ENCODE measurements around the gene GPR146.

GPR146 gene

DNA sequence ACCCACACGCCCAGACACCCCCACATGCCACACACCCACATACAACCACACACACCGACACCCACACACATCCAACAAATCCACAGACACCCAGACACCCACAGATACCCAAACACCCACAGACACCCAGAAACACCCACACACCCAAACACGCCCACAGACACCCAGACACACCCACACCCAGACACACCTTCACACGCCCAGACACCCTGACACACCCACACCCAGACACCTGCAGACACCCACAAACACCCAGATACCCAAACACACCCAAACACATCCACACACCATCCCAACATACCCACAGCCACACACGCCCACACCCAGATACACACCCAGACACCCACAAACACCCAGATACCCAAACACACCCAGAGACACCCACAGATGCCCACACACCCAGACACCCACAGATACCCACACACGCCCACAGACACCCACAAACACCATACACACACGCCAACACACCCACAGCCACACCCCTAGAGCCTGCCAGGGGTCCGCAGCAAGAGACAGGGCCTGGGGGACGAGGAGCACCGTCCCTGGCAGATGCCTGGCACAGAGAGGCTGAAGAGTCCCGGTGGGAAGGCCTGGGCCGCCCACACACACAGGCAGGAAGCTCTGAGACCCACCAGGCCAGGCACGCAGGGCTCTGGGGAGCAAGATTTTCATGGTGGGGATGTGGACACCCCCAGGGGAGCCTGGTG is 32.9 kb upstream of the GPR146 start:
- no peak for DNase-seq

DNA sequence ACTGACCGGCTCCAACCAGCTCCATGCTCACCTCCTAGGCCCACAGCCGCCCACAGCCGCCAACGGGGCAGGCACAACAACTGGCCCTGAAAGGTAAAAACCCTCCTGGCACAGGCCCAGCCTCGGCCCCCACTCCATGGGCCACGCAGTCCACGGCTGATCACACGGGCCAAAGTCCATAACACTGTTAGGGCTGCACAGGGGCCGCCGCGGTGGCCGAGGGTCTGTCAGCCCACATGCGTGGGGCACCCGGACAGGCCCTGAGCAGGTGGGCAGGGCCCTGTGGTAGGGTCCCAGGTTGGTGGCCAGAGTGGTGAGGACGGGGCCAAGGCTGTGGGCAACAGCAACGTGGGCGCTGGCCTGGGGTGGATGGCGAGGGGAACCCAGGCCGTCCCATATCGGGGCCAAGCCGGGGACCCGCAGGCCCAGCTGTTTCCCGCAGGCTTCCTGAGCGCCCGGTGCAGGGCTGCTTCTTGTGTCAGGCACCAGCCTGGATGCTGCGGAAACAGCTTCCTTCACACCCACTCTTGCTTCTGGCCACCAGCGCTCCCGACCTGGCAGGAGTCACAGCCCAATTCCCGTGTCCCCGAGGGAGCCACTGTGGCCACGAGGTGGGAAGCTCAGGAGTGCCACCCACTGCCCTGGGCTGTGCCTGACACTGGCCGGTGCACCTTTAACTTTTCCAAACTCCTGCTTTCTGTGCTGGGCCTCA is 32.2 kb upstream of the GPR146 start:
- no peak for DNase-seq

DNA sequence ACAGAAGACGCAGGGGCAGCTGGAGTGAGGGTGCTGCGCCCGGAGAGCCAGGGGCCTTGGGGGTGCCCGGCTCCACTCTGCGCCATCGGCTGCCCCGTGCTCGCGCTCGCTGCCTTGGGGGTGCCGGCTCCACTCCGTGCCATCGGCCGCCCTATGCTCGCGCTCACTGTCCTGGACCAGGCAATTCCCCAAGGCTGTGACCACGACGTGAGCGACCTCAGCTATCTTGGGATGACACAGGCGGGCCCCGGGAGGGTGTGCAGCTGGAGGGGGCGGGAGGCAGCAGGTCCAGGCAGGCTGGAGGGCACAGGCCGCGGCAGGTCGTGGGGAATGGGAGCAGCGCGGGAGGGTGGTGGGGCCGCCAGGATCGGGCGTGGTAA is 31.6 kb upstream of the GPR146 start:
- no peak for DNase-seq

DNA sequence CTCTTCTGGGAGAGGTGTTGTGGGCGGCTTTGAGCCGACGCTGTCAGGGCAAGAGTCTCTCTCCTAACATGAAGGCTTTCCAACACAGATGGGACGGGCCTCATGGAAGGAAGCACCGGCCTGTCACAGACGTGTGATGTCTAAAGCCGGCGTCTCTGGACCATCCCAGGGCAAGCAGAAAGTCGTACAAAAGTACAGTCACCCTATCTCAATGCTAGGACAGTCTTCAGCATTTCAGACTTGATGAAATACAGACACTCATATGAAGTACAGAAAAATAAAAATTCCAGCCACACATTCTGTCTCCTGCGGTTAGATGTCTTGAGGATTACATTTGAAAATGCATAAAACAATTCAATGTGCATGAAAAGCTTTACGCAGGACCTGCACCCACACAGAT is 30.8 kb upstream of the GPR146 start:
- DNase-seq, result no peak

DNA sequence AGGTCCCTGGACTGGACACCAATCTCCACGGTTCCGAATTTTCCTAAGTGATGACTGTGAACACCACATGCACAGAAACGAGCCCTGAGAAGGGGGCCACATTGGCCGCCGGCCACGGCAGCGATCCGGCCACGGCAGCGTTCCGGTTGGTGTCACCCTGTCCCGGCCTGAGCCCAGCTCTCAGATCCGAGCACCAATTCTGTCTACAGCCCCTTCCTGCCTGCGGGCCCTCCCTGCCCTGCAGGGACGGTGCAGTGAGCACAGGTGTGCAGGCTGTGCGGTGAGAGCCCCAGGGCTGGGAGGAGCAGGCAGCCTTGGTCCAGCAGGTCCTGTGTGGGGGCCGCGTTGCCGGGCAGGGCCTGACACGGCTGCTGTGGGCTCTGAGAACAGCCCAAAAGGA is 29.7 kb upstream of the GPR146 start:
- DNase-seq, result no peak

DNA sequence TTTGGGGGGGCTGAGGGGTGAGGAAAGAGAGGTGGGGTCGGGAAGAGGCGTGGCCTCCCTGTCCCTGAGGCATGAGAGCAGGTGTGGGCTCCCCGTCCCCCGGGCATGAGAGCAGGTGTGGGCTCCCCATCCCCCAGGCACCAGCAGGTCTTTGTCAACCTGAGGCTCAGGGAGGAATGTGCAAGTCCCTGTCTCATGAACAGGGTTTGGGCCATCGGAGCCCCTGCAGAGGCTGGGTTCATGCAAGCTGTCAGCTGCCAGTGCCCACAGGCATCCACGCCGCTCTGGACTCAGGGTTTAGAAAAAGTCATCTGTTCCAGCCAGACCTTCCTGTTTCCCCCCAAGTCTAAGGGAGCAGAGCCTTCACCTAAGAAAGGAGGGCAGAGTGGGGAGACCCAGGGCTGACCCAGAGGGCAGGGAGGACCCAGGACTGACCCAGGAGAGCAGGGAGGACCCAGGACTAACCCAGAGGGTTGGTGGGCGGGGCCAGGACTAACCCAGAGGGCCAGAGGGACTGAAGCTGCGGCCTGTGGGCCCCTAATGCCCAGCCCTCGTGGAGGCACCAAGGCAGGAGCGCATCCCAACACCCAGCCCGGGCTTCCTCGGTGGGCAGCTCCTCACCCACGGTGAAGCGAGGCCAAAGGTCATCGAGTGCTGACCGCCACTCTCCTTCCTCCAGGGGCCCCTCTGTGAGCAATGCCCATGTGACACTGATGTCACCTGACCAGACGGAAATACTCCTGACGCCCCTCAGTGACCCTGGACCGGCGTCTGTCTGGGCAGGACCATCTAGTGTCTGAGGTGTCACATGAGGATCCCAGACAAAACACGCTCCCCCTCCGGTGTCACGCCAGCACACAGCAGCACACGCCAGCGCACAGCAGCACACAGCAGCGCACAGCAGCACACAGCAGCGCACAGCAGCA is 28.9 kb upstream of the GPR146 start:
- no peak for DNase-seq

DNA sequence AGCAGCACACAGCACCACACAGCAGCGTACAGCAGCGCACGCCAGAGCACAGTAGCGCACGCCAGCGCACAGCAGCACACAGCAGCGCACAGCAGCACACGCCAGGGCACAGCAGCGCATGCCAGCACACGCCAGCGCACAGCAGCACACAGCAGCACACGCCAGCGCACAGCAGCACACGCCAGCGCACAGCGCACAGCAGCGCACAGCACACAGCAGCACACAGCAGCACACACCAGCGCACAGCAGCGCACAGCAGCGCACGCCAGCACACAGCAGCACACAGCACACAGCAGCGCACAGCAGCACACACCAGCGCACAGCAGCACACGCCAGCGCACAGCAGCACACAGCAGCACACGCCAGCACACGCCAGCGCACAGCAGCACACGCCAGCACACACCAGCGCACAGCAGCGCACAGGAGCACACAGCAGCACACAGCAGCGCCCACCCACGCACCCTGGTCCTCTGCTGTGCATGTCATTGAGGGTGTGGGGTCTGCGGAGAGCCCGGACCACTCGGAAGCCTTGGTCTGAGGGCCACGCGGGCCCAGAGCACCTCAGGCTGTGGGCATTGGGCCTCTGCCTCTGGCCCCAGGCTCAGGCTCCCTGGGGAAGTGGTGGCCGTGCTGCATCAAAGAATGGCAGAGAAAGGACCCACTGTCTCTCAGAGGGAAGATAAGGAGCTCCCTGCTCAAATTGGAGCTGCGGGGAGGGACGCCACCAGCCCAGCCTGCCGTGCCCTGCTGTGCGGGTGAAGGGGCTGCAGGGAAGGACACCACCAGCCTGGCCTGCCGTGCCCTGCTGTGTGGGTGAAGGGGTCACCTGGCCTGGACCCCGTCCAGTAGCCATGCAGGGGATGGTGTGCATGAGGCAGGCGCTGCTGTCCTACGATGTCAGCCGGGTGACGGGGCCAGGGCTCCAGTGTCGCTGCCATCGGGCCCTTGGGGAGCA is 27.5 kb upstream of the GPR146 start:
- no peak for DNase-seq

DNA sequence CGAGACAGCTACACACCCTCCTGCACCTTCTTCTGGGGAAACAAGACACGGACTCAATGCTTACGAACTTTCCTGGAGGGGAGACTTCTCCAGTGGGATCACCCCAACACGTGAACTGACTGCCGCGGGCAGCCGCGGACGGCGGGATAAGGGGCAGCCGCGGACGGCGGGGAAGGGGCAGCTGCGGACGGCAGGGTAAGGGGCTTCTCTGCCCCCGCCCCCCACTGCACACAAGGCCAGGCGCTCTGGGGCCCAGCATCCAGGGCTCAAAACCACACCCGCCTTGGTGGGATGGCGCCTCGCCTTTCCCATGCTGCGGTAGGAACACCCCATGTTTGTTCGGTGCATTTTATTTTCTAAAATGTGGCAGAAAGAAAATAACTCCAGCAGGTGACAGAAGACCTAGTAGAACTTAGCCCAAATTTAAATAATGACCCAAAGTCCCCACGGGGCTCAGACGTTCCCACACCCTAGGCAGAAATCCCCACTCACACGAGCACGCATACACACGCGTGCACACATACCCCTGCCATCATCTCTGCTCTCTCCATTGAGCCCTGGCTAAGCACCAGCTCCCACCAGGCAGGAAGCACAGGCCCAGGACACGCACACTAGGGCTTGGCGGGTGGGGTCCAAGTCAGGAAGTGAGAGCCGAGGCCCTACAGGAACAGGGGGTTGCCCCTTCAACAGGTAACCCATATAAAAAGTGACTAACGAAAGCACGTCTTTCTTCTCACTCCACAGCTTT is 26.6 kb upstream of the GPR146 start:
- DNase-seq, result no peak

DNA sequence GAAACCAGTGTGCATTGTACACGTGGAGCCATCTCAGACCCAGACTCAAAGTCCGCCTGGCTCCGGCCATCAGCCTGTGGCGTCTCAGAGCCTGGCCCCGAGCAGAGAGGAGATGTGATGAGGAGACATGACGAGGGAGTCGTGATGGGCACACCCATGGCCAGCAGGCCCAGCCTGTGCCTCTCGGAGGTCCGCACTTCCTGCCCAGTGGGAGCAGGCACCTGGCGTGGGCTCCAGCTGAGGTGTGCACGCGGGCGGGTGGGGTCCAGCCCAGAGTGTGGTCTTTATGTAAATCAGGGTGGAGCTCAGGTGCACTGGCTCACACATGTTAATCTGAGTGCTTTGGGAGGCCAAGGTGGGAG is 26.0 kb upstream of the GPR146 start:
- no peak for DNase-seq

DNA sequence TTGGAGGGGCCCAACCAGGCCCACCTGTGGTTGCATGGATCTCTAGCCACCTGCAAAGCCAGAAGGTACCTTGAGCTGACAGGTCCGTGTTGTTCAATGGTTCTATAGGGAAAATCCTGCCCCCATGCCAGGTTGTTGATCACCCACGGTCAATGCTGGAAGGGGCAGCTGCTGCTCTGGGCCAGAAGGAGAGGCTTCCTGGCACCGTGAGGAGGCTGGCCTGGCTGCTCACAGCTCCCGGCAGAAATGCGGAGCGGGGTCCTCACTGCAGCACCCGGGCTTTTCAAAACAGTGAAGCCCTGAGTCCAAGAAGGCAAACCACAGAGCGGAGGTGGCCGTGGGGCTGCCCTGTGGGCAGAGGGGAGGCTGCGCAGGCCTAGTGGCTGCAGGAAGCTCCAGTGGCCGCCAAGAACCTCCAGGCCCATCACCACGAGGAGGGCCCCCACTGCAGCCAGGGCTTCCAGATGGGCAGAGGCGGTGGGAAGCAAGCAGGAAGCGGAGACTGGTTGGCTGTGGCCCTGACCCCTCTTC is 25.0 kb upstream of the GPR146 start:
- no peak for DNase-seq

DNA sequence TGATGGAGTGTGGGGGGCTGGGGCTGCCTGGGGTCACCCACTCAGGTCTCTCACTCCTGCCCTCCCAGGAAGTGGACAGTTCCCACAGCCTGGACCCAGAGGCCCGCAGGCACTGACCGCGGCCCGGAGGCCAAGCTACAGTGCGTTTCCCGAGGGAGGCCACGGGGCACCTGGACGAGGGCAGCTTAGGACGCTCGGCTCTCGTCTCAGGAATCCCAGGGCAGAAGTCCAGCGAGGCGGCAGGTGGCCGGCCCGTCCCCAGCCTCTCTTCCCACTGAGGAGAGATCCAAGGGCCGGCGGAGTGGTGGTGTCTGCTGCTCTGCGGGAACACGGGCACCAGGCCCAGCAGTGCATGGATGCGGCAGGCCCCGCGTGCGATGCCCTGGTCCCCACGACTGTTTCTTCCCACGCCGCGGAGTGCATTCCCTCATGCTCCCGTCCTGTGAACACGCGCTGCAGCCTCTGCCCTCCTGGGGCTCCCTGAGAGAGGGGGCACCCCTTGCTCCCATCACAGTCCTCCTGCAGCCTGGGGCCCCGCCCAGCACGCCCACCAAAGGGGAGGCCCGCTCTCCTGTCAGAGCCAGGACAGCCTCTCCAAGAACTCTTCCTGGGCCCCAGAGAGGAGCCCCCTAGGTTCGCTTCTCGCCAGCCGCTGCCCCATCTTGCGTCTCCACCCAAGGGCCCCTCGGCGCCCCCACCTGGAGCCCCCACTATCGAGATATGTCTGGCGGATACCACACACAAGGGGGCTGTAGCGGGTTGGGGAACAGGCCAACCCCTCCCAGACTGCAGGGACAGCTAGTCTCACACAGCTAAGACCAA is 24.3 kb upstream of the GPR146 start:
- DNase-seq, result no peak

DNA sequence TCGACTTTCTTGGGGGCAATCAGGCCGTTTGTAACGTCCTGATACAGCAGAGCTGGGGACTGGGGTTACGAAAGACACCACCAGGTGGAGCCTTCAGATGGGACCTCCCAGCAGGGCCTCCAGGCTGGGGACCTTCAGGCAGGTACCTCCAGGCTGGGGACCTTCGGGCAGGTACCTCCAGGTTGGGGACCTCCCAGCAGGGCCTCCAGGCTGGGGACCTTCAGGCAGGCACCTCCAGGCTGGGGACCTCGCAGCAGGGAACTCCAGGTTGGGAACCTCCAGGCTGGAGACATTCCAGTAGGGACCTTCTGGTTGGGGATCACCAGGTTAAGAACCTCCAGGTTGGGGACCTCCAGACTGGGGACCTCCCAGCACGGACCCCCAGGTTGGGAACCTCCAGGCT is 23.5 kb upstream of the GPR146 start:
- DNase-seq, result no peak

DNA sequence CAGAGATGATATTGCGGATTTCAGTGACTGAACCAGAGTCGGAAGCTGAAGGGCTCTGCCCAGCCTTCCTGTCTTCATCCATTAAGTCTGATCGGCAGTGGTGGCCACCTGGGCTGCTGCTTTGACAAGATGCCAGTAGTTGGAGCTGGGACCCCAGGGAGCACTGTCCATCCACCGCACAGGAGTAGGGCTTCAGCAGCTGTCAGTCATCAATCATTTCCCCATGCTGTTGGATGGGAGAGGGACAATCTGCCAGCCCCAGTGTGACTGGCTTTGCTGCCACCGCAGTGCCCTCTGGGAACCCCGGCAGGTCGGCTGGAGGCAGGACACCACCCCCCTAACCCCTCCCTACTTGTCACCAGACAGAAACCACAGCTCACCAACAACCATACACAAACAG is 23.0 kb upstream of the GPR146 start:
- no peak for DNase-seq

DNA sequence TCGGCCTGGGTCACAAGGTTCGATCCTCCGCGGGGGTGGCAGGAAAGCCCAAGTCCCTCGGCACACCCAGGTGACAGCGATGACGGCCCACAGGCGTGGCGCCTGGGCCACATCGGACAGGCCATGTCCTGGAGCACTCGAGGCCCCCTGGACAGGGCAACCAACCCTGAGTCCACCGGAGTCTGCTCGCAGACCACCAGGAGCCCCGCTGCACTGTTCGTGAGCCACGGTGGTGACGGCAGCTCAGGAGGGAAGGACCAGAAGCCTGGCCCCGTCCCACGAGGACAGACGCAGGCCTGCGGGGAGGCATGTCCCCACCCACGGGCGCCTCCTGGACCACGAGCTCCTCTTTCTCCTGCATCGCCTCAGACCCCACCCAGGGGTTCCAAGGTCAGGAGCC is 22.4 kb upstream of the GPR146 start:
- no peak for DNase-seq

DNA sequence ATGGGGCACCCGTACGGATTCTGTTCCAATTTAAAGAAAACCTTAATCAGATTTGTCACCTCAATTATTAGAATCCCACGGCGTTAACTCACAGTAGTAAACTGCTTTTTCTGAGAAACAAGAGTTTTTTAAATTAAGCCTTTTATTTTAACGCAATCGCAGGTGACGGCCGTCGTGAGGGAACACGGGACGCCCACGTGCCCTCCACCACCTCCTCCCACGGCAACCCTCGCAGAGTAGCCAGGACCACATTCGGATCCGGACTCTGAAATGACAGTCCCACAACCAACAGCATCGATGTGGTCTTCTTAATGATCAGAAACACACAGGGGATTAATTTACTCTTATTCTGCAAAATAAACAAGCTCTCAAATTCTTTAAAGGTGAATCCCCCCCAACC is 22.0 kb upstream of the GPR146 start:
- DNase-seq, result no peak

DNA sequence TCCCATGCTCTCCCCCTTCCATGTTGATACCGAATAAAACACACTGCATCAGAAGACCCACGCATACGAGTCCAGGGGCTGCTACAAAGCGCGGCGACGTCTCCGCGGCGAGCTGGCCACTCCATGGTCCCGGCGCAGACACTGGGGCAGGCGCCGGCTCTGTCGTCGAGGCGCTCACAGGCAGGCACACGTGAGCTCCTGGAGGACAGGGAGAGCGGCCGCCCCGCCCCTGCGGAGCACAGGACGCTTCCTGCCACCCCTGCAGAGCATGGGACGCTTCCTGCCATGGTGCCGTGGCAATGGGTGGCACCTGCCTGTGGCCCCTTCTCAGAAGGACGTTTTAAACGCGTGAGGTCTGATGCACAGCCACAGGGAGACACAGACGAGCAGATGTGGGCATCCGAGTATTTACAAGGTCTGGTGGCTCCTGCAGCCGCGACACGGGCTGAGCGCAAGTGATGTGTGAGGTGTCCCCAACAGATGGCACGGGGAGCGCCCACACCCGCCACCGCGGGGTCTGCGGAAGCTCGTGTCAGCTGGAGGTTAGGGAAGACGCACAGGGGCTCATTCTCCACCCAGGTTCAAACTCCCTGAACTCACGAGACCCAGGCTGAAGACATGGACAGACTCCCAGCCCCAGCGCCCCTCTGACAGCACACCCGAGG is 21.4 kb upstream of the GPR146 start:
- no peak for DNase-seq

DNA sequence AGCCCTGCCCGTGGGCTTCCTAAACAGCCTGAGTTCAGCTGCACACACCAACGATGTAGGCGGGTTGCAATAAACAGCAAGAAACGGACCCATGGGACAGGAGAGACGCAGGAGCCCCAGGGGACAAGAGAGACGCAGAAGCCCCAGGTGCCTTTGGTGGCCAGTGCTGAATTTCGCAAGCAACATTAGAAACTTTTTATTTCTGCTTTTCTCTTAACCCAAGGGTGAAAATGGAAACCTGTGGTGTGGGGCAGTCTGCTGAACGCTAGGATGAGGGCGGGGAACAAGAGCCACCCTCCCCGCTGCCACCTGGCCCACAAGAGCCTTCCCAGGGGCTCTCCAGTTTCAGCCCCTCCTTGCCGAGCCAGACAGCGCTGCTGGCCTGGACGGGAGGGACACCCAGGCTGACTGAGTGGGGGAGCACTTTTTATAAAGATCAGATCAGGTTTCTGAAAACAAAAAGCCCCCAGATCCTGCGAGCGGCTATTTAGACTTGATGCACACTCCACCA is 20.0 kb upstream of the GPR146 start:
- no peak for DNase-seq

DNA sequence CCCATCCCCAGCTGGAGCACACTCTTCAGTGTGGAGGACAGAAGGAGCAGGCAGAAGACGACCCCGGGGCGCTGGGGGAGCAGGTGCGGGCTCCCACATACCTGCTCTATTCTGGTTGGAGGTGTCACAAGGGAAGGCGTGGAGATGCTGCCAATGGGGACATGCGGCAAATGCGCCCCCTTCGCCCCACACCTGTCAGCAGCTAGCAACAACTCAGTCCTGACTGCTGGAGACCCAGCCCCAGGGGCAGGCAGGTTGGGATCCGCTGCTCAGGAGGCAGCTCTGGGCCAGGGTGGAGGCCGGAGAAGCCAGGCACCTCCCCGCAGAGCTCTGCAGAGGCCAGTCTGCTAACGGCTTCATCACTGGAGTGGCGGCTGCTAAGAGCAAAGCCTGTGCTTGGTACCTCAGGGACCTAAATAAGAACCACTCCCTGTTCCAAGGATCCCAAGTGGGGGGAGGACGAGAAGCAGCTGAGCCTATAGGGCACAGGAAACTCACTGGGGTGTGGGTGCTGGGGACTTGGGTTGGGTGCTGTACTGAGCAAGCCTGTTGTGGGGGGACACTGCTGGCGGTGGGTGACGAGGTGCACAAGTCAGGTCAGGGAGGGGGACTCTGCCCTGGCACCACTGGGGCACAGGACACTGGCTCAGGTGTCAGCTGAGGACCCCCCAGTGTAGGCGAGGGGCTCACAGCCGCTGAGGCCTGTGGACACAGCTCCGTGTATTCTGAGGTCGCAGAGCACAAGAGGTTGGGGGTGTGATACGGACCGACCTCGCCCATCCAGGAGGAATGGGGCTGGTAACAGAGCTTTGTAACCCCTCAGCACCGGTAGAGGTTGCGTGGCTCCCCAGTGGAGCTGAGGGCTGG is 19.2 kb upstream of the GPR146 start:
- no peak for DNase-seq
